WTC11 (cell line): Measurements from ENCODE around the gene TMEM184A. TPM values are rescaled to one million over a fixed set of nuclear protein-coding genes. Genes with fewer than 3 reads are reported as not detected.

Experiments used
- ATAC-seq: fragments of 200-7000 bp; cut with Tn5 transposase; 2 replicates; pipeline ENCODE4 v1.10.0; 2021; ENCODE audit warnings: mild to moderate bottlenecking, moderate library complexity
- CTCF ChIA-PET: fragments of 300-600 bp; sonication (Branson Sonifier 250); formaldehyde crosslinking; loops from one replicate; lab custom pipeline; 2021; ENCODE audit warnings: antibody characterized with exemption; lab: Charles Lee
- POLR2A ChIA-PET: fragments of 350-600 bp; sonication (Branson Sonifier 250); formaldehyde crosslinking; loops from one replicate; lab custom pipeline; 2021; ENCODE audit warnings: antibody characterized with exemption; lab: Charles Lee
- DNase-seq: peaks from one replicate; pipeline ENCODE4 v3.0.0; 2021; ENCODE audit warnings: low spot score
- H3K27ac Mint-ChIP-seq: 2 replicates; pipeline ENCODE4 v1.8.0; 2021; ENCODE audit warnings: mixed read lengths
- H3K27me3 Mint-ChIP-seq: 2 replicates; pipeline ENCODE4 v1.8.0; 2021; ENCODE audit warnings: low read depth, mild to moderate bottlenecking, moderate library complexity, mixed read lengths
- H3K36me3 Mint-ChIP-seq: 2 replicates; pipeline ENCODE4 v1.8.0; 2021; ENCODE audit warnings: mixed read lengths
- H3K4me1 Mint-ChIP-seq: 2 replicates; pipeline ENCODE4 v1.8.0; 2022; ENCODE audit warnings: mixed read lengths
- H3K4me3 Mint-ChIP-seq: 2 replicates; pipeline ENCODE4 v1.8.0; 2021; ENCODE audit warnings: mild to moderate bottlenecking, moderate library complexity, mixed read lengths
- H3K9me3 Mint-ChIP-seq: 2 replicates; pipeline ENCODE4 v1.8.0; 2021; ENCODE audit warnings: mixed read lengths
- EMX1 ChIP-seq: fragments of 250-450 bp; sonication (Bioruptor Pico); IDR thresholded peaks from 2 replicates; pipeline ENCODE4 v1.8.0; 2021; ENCODE audit warnings: mild to moderate bottlenecking
- ESRRA ChIP-seq: sonication (generic); formaldehyde crosslinking; IDR thresholded peaks from 2 replicates; pipeline ENCODE4 v1.8.1; 2022; ENCODE audit warnings: mild to moderate bottlenecking, missing genetic modification reagents, borderline replicate concordance
- FOXJ3 ChIP-seq: sonication (generic); formaldehyde crosslinking; IDR thresholded peaks from 2 replicates; pipeline ENCODE4 v1.9.0; 2021; ENCODE audit warnings: missing genetic modification reagents, mild to moderate bottlenecking, borderline replicate concordance
- FOXP1 ChIP-seq: sonication (generic); formaldehyde crosslinking; IDR thresholded peaks from 2 replicates; pipeline ENCODE4 v1.8.0; 2022; ENCODE audit warnings: missing genetic modification reagents, mild to moderate bottlenecking, moderate library complexity, borderline replicate concordance
- GTF2I ChIP-seq: fragments of 250-450 bp; sonication (Bioruptor Pico); conservative IDR thresholded peaks from 2 replicates; pipeline ENCODE4 v1.4.0; 2021; ENCODE audit warnings: mild to moderate bottlenecking
- KAT7 ChIP-seq: sonication (generic); formaldehyde crosslinking; IDR thresholded peaks from 2 replicates; pipeline ENCODE4 v1.8.1; 2023; ENCODE audit warnings: missing genetic modification reagents, mild to moderate bottlenecking, borderline replicate concordance
- MXD4 ChIP-seq: fragments of 250-450 bp; sonication (Bioruptor Pico); IDR thresholded peaks from 2 replicates; pipeline ENCODE4 v1.8.0; 2021; ENCODE audit warnings: mild to moderate bottlenecking, moderate library complexity, borderline replicate concordance
- NFATC4 ChIP-seq: fragments of 250-450 bp; sonication (Bioruptor Pico); IDR thresholded peaks from 2 replicates; pipeline ENCODE4 v1.9.0; 2021; ENCODE audit warnings: mild to moderate bottlenecking
- NR3C1 ChIP-seq: sonication (generic); formaldehyde crosslinking; conservative IDR thresholded peaks from 2 replicates; pipeline ENCODE4 v1.8.1; 2023; ENCODE audit warnings: low read depth, mild to moderate bottlenecking, missing genetic modification reagents
- RORB ChIP-seq: fragments of 250-450 bp; sonication (Bioruptor Pico); IDR thresholded peaks from 2 replicates; pipeline ENCODE4 v1.9.0; 2021; ENCODE audit warnings: mild to moderate bottlenecking
- SOX15 ChIP-seq: fragments of 250-450 bp; sonication (Bioruptor Pico); IDR thresholded peaks from 2 replicates; pipeline ENCODE4 v1.9.0; 2021; ENCODE audit warnings: mild to moderate bottlenecking
- ZNF121 ChIP-seq: sonication (generic); formaldehyde crosslinking; IDR thresholded peaks from 2 replicates; pipeline ENCODE4 v1.8.0; 2023; ENCODE audit warnings: missing genetic modification reagents
- ZNF416 ChIP-seq: fragments of 250-450 bp; sonication (Bioruptor Pico); IDR thresholded peaks from 2 replicates; pipeline ENCODE4 v1.9.0; 2021; ENCODE audit warnings: mild to moderate bottlenecking, inconsistent platforms
- total RNA-seq: library from RNA; stranded (reverse); gene quantifications from 3 replicates; pipeline ENCODE4 v1.2.3, GENCODE V29; 2021
- TF ChIP-seq, protein P1 (sequence below): sonication (generic); formaldehyde crosslinking; IDR thresholded peaks from 2 replicates; pipeline ENCODE4 v1.8.0; 2023; ENCODE audit warnings: missing genetic modification reagents
- TF ChIP-seq, protein P2 (sequence below): sonication (generic); formaldehyde crosslinking; IDR thresholded peaks from 2 replicates; pipeline ENCODE4 v1.8.1; 2023; ENCODE audit warnings: mild to moderate bottlenecking, missing genetic modification reagents, moderate library complexity
- TF ChIP-seq, protein P3 (sequence below): sonication (generic); formaldehyde crosslinking; IDR thresholded peaks from 2 replicates; pipeline ENCODE4 v1.8.1; 2022; ENCODE audit warnings: mild to moderate bottlenecking, moderate library complexity, missing genetic modification reagents
- TF ChIP-seq, protein P4 (sequence below): sonication (generic); formaldehyde crosslinking; IDR thresholded peaks from 2 replicates; pipeline ENCODE4 v1.8.1; 2023; ENCODE audit warnings: mild to moderate bottlenecking, moderate library complexity, missing genetic modification reagents
- TF ChIP-seq, protein P5 (sequence below): sonication (generic); formaldehyde crosslinking; conservative IDR thresholded peaks from 2 replicates; pipeline ENCODE4 v1.8.1; 2023; ENCODE audit warnings: mild to moderate bottlenecking, low read depth, missing genetic modification reagents, moderate library complexity
- TF ChIP-seq, protein P6 (sequence below): sonication (generic); formaldehyde crosslinking; IDR thresholded peaks from 2 replicates; pipeline ENCODE4 v1.8.1; 2022; ENCODE audit warnings: mild to moderate bottlenecking, missing genetic modification reagents, moderate library complexity, borderline replicate concordance
- TF ChIP-seq, protein P7 (sequence below): sonication (generic); formaldehyde crosslinking; IDR thresholded peaks from 2 replicates; pipeline ENCODE4 v1.8.0; 2022; ENCODE audit warnings: missing genetic modification reagents

Gene TMEM184A
- total RNA-seq, 1 experiment from 2014 or later = 1.4 TPM

DNA sequence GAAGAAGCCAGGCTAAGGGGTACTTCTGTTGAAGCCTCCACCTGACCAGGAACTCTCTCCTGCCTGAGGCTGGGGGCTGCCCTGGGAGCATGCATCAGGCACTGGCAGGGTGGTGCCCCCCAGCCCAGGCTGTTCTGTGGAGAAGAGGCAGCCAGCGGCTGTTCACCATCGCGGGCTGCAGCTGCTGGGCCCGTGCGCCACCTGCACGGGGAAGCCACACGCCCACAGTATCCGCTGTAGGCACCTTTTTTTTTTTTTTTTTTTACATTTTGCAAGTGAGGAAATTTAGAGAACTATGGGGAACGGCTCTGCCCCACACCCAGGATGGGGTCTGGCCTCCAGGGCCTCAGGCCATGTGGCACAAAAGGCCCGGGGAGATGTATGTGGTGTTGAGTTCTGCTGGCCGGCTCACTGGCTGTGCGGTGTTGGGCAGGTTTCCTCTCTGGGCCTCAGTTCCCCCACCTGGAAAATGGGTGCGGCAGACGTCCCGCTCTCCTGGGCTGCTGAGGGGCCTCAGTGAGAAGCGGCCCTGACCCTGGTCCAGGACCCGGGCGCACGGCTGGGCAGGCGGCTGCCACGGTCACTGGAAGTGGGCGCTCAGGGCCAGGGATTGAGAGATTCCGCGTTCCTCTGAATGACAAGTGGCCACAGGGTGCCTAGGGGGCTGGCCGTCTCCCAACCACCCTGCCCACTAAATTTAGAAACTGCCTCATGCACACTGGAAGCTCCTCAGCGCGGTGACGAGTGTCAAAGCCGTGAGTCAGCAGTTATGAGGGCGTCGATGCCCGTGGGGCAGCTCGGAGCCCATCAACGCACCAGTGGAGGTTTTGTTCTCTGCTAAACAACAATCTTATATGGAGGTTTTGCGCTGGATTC lies 43.0 kb downstream of the TMEM184A start:
- H3K9me3 Mint-ChIP-seq = no peaks in the 10 kb centered on the region
- ATAC-seq (no peak), DNase-seq (no peak)
- no peak for TF ChIP-seq NR3C1
- no peak for TF ChIP-seq SOX15 (CRISPR knock-in tag)
- no peak for TF ChIP-seq EMX1
- TF ChIP-seq, protein P1, sequence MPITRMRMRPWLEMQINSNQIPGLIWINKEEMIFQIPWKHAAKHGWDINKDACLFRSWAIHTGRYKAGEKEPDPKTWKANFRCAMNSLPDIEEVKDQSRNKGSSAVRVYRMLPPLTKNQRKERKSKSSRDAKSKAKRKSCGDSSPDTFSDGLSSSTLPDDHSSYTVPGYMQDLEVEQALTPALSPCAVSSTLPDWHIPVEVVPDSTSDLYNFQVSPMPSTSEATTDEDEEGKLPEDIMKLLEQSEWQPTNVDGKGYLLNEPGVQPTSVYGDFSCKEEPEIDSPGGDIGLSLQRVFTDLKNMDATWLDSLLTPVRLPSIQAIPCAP = no peak
- TF ChIP-seq FOXJ3 (CRISPR knock-in tag) = no peak
- TF ChIP-seq, protein P2, sequence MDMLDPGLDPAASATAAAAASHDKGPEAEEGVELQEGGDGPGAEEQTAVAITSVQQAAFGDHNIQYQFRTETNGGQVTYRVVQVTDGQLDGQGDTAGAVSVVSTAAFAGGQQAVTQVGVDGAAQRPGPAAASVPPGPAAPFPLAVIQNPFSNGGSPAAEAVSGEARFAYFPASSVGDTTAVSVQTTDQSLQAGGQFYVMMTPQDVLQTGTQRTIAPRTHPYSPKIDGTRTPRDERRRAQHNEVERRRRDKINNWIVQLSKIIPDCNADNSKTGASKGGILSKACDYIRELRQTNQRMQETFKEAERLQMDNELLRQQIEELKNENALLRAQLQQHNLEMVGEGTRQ (CRISPR knock-in tag) = no peak
- TF ChIP-seq MXD4 = no peak
- no peak for TF ChIP-seq FOXP1 (CRISPR knock-in tag)
- TF ChIP-seq, protein P3, sequence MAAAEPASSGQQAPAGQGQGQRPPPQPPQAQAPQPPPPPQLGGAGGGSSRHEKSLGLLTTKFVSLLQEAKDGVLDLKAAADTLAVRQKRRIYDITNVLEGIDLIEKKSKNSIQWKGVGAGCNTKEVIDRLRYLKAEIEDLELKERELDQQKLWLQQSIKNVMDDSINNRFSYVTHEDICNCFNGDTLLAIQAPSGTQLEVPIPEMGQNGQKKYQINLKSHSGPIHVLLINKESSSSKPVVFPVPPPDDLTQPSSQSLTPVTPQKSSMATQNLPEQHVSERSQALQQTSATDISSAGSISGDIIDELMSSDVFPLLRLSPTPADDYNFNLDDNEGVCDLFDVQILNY (CRISPR knock-in tag) = no peak
- TF ChIP-seq ZNF416 (CRISPR knock-in tag) = no peak
- TF ChIP-seq ZNF121 = no peak
- no peak for TF ChIP-seq ESRRA
- H3K36me3 Mint-ChIP-seq = no peaks in the 10 kb centered on the region
- no peak overlapping the region for H3K4me3 Mint-ChIP-seq
- ChIA-PET CTCF (no interaction called here), POLR2A (no interaction called here)
- no peak overlapping the region for H3K27ac Mint-ChIP-seq
- H3K4me1 Mint-ChIP-seq = no peaks in the 10 kb centered on the region
- no peaks in the 10 kb centered on the region for H3K27me3 Mint-ChIP-seq

DNA sequence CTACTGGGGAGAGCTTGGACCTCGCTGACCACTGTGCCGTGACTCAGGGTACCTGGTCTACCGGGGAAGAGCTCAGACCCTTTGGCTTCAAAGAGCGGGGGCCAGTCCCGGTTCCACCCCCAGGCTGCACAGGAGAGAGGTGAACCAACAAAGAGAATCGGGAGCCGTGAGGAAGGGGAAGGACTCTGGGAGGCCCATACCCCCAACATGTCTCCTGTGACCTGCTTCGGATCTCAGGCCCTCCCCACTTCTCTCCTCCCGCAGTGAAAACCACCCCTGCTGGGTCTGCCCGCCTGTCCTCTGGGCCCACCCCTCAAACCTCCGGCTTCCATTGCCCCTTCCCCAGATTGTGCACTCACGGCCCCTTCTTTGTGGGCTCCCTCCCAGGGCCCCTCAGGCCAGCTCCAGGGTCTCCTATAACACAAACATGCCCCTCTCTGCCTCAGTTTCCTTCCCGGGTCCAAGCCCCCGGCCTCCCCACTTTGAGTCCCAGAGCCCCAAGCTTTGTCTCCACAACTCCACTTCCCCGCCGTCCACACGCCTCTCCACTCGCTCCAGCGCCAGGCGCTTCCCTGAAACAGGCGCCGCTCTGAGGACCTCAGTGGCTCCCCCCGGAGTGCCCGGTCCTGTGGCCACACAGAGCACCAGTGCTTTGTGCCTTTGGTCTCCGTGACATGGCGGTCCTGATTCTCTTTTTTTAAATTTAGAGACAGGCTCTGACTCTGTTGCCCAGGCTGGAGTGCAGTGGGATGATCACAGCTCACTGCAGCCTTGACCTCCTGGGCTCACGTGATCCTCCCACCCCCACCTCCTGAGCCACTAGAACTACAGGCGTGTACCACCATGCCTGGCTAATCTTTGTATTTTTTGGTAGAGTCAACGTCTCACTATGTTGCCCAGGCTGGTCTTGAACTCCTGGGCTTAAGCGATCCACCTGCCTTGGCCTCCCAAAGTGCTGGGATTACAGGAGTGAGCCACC lies 44.3 kb downstream of the TMEM184A start:
- peaks cover 3% of the 10 kb centered on the region for H3K4me1 Mint-ChIP-seq
- no peaks in the 10 kb centered on the region for H3K27me3 Mint-ChIP-seq
- H3K4me3 Mint-ChIP-seq = no peak overlapping the region
- H3K36me3 Mint-ChIP-seq = no peaks in the 10 kb centered on the region
- ChIA-PET CTCF (no interaction called here), POLR2A (no interaction called here)
- DNase-seq = no peak
- no peak for ATAC-seq
- no peaks in the 10 kb centered on the region for H3K9me3 Mint-ChIP-seq
- no peak overlapping the region for H3K27ac Mint-ChIP-seq
- TF ChIP-seq ZNF121 (no peak), KAT7 (CRISPR knock-in tag) (no peak), RORB (no peak), NFATC4 (no peak), GTF2I (CRISPR knock-in tag) (no peak)
- TF ChIP-seq, protein P4, sequence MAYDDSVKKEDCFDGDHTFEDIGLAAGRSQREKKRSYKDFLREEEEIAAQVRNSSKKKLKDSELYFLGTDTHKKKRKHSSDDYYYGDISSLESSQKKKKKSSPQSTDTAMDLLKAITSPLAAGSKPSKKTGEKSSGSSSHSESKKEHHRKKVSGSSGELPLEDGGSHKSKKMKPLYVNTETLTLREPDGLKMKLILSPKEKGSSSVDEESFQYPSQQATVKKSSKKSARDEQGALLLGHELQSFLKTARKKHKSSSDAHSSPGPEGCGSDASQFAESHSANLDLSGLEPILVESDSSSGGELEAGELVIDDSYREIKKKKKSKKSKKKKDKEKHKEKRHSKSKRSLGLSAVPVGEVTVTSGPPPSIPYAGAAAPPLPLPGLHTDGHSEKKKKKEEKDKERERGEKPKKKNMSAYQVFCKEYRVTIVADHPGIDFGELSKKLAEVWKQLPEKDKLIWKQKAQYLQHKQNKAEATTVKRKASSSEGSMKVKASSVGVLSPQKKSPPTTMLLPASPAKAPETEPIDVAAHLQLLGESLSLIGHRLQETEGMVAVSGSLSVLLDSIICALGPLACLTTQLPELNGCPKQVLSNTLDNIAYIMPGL (CRISPR knock-in tag) = no peak
- TF ChIP-seq, protein P5, sequence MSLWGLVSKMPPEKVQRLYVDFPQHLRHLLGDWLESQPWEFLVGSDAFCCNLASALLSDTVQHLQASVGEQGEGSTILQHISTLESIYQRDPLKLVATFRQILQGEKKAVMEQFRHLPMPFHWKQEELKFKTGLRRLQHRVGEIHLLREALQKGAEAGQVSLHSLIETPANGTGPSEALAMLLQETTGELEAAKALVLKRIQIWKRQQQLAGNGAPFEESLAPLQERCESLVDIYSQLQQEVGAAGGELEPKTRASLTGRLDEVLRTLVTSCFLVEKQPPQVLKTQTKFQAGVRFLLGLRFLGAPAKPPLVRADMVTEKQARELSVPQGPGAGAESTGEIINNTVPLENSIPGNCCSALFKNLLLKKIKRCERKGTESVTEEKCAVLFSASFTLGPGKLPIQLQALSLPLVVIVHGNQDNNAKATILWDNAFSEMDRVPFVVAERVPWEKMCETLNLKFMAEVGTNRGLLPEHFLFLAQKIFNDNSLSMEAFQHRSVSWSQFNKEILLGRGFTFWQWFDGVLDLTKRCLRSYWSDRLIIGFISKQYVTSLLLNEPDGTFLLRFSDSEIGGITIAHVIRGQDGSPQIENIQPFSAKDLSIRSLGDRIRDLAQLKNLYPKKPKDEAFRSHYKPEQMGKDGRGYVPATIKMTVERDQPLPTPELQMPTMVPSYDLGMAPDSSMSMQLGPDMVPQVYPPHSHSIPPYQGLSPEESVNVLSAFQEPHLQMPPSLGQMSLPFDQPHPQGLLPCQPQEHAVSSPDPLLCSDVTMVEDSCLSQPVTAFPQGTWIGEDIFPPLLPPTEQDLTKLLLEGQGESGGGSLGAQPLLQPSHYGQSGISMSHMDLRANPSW (CRISPR knock-in tag) = no peak
- TF ChIP-seq, protein P6, sequence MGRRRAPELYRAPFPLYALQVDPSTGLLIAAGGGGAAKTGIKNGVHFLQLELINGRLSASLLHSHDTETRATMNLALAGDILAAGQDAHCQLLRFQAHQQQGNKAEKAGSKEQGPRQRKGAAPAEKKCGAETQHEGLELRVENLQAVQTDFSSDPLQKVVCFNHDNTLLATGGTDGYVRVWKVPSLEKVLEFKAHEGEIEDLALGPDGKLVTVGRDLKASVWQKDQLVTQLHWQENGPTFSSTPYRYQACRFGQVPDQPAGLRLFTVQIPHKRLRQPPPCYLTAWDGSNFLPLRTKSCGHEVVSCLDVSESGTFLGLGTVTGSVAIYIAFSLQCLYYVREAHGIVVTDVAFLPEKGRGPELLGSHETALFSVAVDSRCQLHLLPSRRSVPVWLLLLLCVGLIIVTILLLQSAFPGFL (CRISPR knock-in tag) = no peak
- TF ChIP-seq, protein P7, sequence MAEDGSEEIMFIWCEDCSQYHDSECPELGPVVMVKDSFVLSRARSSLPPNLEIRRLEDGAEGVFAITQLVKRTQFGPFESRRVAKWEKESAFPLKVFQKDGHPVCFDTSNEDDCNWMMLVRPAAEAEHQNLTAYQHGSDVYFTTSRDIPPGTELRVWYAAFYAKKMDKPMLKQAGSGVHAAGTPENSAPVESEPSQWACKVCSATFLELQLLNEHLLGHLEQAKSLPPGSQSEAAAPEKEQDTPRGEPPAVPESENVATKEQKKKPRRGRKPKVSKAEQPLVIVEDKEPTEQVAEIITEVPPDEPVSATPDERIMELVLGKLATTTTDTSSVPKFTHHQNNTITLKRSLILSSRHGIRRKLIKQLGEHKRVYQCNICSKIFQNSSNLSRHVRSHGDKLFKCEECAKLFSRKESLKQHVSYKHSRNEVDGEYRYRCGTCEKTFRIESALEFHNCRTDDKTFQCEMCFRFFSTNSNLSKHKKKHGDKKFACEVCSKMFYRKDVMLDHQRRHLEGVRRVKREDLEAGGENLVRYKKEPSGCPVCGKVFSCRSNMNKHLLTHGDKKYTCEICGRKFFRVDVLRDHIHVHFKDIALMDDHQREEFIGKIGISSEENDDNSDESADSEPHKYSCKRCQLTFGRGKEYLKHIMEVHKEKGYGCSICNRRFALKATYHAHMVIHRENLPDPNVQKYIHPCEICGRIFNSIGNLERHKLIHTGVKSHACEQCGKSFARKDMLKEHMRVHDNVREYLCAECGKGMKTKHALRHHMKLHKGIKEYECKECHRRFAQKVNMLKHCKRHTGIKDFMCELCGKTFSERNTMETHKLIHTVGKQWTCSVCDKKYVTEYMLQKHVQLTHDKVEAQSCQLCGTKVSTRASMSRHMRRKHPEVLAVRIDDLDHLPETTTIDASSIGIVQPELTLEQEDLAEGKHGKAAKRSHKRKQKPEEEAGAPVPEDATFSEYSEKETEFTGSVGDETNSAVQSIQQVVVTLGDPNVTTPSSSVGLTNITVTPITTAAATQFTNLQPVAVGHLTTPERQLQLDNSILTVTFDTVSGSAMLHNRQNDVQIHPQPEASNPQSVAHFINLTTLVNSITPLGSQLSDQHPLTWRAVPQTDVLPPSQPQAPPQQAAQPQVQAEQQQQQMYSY (CRISPR knock-in tag) = no peak
